NCI-H345 treated with DMSO at 0.1 percent for 48 hours (cell line): ENCODE measurements around the gene STOM.

Experiments
- DNase-seq: peaks from one replicate; lab custom pipeline; 2025; ENCODE audit not compliant: unreplicated experiment; lab: John Stamatoyannopoulos, UW

The STOM gene

DNA sequence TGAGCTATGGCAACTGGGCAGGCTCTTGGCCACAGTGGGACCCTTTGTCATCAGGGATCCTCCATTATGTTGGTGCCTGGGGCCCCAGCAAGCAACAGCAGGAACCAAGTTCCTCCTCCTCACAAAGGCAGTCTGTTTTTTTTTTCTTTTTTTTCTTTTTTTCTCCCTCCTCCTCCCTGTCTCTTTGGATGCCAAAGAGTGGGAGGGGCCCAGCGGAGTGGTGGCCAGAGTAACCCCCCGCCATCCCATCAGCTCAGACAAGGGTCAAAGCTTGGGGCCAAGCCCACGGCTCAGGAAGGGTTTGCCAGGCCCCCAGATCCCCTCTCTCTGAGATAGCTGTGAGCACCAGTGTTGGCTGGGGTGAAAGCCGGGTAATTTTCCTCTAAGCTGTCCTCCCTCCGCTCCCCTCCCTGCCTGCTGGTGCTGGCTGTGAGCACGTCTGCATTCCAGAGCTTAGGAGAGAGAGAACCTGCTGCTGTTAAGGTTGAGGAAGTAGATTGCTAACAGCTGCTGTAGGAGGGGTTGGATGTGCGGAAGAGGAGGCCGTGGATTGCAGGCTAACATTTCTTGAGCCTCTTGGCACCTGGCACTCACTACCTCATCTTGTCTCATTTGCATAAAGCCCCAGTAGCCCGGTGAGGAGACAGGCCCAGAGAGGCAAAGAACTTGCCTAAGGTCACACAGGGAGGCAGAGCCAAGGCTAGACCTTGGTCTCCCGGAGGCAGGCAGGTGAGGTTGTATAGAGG lies 80.9 kb downstream of the STOM start:
- DNase-seq = no peak
